ENCODE measurements around the gene ZFP28. TPM values are rescaled to one million over a fixed set of nuclear protein-coding genes. Genes with fewer than 3 reads are reported as not detected.

ZFP28 gene
- total RNA-seq, 1 experiment from 2014 or later: 4.6 TPM

- CTCF ChIA-PET: interaction anchor here (1.0 kb wide), 1 partner anchor 258 kb away, joined by 3 read pairs; no protein-coding TSS in a partner anchor
- peaks cover 4% of the 10 kb centered on the region for H3K4me1 Mint-ChIP-seq
- H3K27me3 Mint-ChIP-seq (ENCODE audit: low read depth): peaks cover 6% of the 10 kb centered on the region
- no peak for TF ChIP-seq ZNF512 (CRISPR knock-in tag; IDR thresholded peaks at IDR 0.05; ENCODE audit: borderline replicate concordance)
- peak; percentile 73; the same call in 1 of the 2 replicates for TF ChIP-seq E2F4 (CRISPR knock-in tag; IDR thresholded peaks at IDR 0.05; ENCODE audit: borderline replicate concordance, low read depth)
- no peak for TF ChIP-seq RORB (CRISPR knock-in tag; IDR thresholded peaks at IDR 0.05)
- TF ChIP-seq OVOL2 (CRISPR knock-in tag; IDR thresholded peaks at IDR 0.05; ENCODE audit: borderline replicate concordance): no peak
- TF ChIP-seq ZBTB21 (CRISPR knock-in tag; IDR thresholded peaks at IDR 0.05; ENCODE audit: borderline replicate concordance): no peak
- TF ChIP-seq FOXJ3 (CRISPR knock-in tag; IDR thresholded peaks at IDR 0.05; ENCODE audit: borderline replicate concordance): no peak
- no peak for TF ChIP-seq ZNF423 (CRISPR knock-in tag; IDR thresholded peaks at IDR 0.05)
- no peak for TF ChIP-seq E2F1 (CRISPR knock-in tag; IDR thresholded peaks at IDR 0.05)
- TF ChIP-seq CREM (CRISPR knock-in tag; IDR thresholded peaks at IDR 0.05): peak; percentile 47; the same call in 1 of the 2 replicates
- peak; percentile 88 for TF ChIP-seq MAX (CRISPR knock-in tag; IDR thresholded peaks at IDR 0.05)
- no peak for TF ChIP-seq CDX4 (CRISPR knock-in tag; IDR thresholded peaks at IDR 0.05; ENCODE audit: borderline replicate concordance)
- TF ChIP-seq HMGXB4 (CRISPR knock-in tag; IDR thresholded peaks at IDR 0.05): 0 out of 2 replicates have a peak, but pooled peaks have one; percentile 33
- no peak for TF ChIP-seq SOX15 (CRISPR knock-in tag; IDR thresholded peaks at IDR 0.05)
- TF ChIP-seq ETV6 (CRISPR knock-in tag; IDR thresholded peaks at IDR 0.05): 0 out of 2 replicates have a peak, but pooled peaks have one; percentile 35
- no peak for TF ChIP-seq NFATC4 (CRISPR knock-in tag; IDR thresholded peaks at IDR 0.05)
- TF ChIP-seq SMAD4 (CRISPR knock-in tag; IDR thresholded peaks at IDR 0.05): 0 out of 2 replicates have a peak, but pooled peaks have one; percentile 7
- TF ChIP-seq NR1H2 (CRISPR knock-in tag; IDR thresholded peaks at IDR 0.05): 0 out of 2 replicates have a peak, but pooled peaks have one; percentile 43
- peak; percentile 67; the same call in 1 of the 2 replicates for TF ChIP-seq MYBL2 (CRISPR knock-in tag; IDR thresholded peaks at IDR 0.05)
- TF ChIP-seq ATF3 (CRISPR knock-in tag; conservative IDR thresholded peaks at IDR 0.05): no peak
- TF ChIP-seq FOXP1 (CRISPR knock-in tag; IDR thresholded peaks at IDR 0.05; ENCODE audit: borderline replicate concordance): peak; percentile 80
- TF ChIP-seq TEAD1 (CRISPR knock-in tag; IDR thresholded peaks at IDR 0.05): no peak
- TF ChIP-seq ZNF671 (CRISPR knock-in tag; IDR thresholded peaks at IDR 0.05): no peak
- peak; percentile 61; the same call in 1 of the 2 replicates for TF ChIP-seq GABPB1 (CRISPR knock-in tag; IDR thresholded peaks at IDR 0.05)
- no peak for TF ChIP-seq IRF1 (CRISPR knock-in tag; IDR thresholded peaks at IDR 0.05)
- no peak for TF ChIP-seq SMAD3 (CRISPR knock-in tag; IDR thresholded peaks at IDR 0.05; ENCODE audit: borderline replicate concordance)
Observed at GRCh38 chr19:56567274-56568120, 28.7 kb downstream of the ZFP28 start, which contains the start of gene ZNF470. Gene ZNF470, plus strand, starts transcription at chr19:56567468. Its CDS starts 2,844 bp downstream, at chr19:56570312.

More at GRCh38 chr19:56567274-56568120, 28.7 kb downstream of the ZFP28 start, which contains the start of gene ZNF470:
- DNase-seq (ENCODE audit: low spot score) (peak; percentile 93), ATAC-seq (peak; percentile 97)
- Mint-ChIP-seq H3K9me3 (peaks cover 60% of the 10 kb centered on the region), H3K4me3 (peak within 1 kb of the TSS; percentile 97), H3K36me3 (peaks cover 64% of the 10 kb centered on the region), H3K27ac (peak within 1 kb of the TSS; percentile 69)
- POLR2A ChIA-PET: no interaction called here
